ENCODE measurements around the gene ANO7.
"Not testable (repeated sequence)": the region's sequence is repeated elsewhere in the genome, so short reads cannot be mapped to it uniquely, and the experiment has no call there.

ANO7 gene

GRCh38 chr2:241187101-241187917 lies 1.2 kb upstream of the ANO7 start:
- Mint-ChIP-seq H3K36me3 (ENCODE audit: insufficient read depth) (peaks cover 6% of the 10 kb centered on the region), H3K4me1 (no peaks in the 10 kb centered on the region), H3K4me3 (no peak overlapping the region), H3K27me3 (no peaks in the 10 kb centered on the region), H3K27ac (ENCODE audit: low read depth) (no peak overlapping the region), H3K9me3 (no peaks in the 10 kb centered on the region)
- no peak for ATAC-seq (replicated peaks; ENCODE audit: extremely low read depth, poor library complexity, severe bottlenecking)
- no peak for DNase-seq (ENCODE audit: low spot score in 2 of 2)

GRCh38 chr2:241187918-241188234 lies 601 bp upstream of the ANO7 start:
- no peaks in the 10 kb centered on the region for H3K4me1 Mint-ChIP-seq
- H3K4me3 Mint-ChIP-seq = no peak overlapping the region
- ATAC-seq (replicated peaks; ENCODE audit: extremely low read depth, poor library complexity, severe bottlenecking) = no peak

GRCh38 chr2:241189093-241189855 lies 797 bp downstream of the ANO7 start:
- Mint-ChIP-seq H3K4me3 (no peak overlapping the region), H3K4me1 (no peaks in the 10 kb centered on the region)

More at GRCh38 chr2:241187918-241188234, 601 bp upstream of the ANO7 start:
- peaks cover 3% of the 10 kb centered on the region for H3K36me3 Mint-ChIP-seq (ENCODE audit: insufficient read depth)
- H3K27ac Mint-ChIP-seq (ENCODE audit: low read depth) = no peak overlapping the region
- no peaks in the 10 kb centered on the region for H3K9me3 Mint-ChIP-seq
- DNase-seq (ENCODE audit: low spot score in 2 of 2) = no peak
- no peaks in the 10 kb centered on the region for H3K27me3 Mint-ChIP-seq

GRCh38 chr2:241189856-241190201 lies 1.4 kb downstream of the ANO7 start:
- Mint-ChIP-seq H3K4me1 (no peaks in the 10 kb centered on the region), H3K27me3 (no peaks in the 10 kb centered on the region), H3K4me3 (no peak overlapping the region), H3K27ac (ENCODE audit: low read depth) (no peak overlapping the region), H3K9me3 (no peaks in the 10 kb centered on the region), H3K36me3 (ENCODE audit: insufficient read depth) (no peaks in the 10 kb centered on the region)
- ATAC-seq (replicated peaks; ENCODE audit: extremely low read depth, poor library complexity, severe bottlenecking) = no peak
- DNase-seq (ENCODE audit: low spot score in 2 of 2) = no peak

More at GRCh38 chr2:241189093-241189855, 797 bp downstream of the ANO7 start:
- no peaks in the 10 kb centered on the region for H3K27me3 Mint-ChIP-seq
- ATAC-seq (replicated peaks; ENCODE audit: extremely low read depth, poor library complexity, severe bottlenecking) = no peak
- H3K36me3 Mint-ChIP-seq (ENCODE audit: insufficient read depth) = no peaks in the 10 kb centered on the region
- no peaks in the 10 kb centered on the region for H3K9me3 Mint-ChIP-seq
- H3K27ac Mint-ChIP-seq (ENCODE audit: low read depth) = no peak overlapping the region
- DNase-seq (ENCODE audit: low spot score in 2 of 2) = no peak

GRCh38 chr2:241190291-241190981 lies 2.0 kb downstream of the ANO7 start:
- no peak overlapping the region for H3K27ac Mint-ChIP-seq (ENCODE audit: low read depth)
- DNase-seq (ENCODE audit: low spot score in 2 of 2) (no peak), ATAC-seq (replicated peaks; ENCODE audit: extremely low read depth, poor library complexity, severe bottlenecking) (no peak)
- H3K4me1 Mint-ChIP-seq = no peaks in the 10 kb centered on the region
- H3K36me3 Mint-ChIP-seq (ENCODE audit: insufficient read depth) = no peaks in the 10 kb centered on the region
- no peak overlapping the region for H3K4me3 Mint-ChIP-seq
- H3K9me3 Mint-ChIP-seq = no peaks in the 10 kb centered on the region
- H3K27me3 Mint-ChIP-seq = no peaks in the 10 kb centered on the region

- Mint-ChIP-seq H3K4me3 (no peak overlapping the region), H3K27me3 (no peaks in the 10 kb centered on the region), H3K36me3 (ENCODE audit: insufficient read depth) (no peaks in the 10 kb centered on the region), H3K9me3 (no peaks in the 10 kb centered on the region), H3K4me1 (no peaks in the 10 kb centered on the region), H3K27ac (ENCODE audit: low read depth) (no peak overlapping the region)
- ATAC-seq (replicated peaks; ENCODE audit: extremely low read depth, poor library complexity, severe bottlenecking) (no peak), DNase-seq (ENCODE audit: low spot score in 2 of 2) (no peak)
Measured at GRCh38 chr2:241191081-241191480, 2.6 kb downstream of the ANO7 start.

GRCh38 chr2:241193271-241193670 lies 4.8 kb downstream of the ANO7 start:
- Mint-ChIP-seq H3K27ac (ENCODE audit: low read depth) (no peak overlapping the region), H3K4me1 (no peaks in the 10 kb centered on the region), H3K27me3 (no peaks in the 10 kb centered on the region), H3K4me3 (no peak overlapping the region), H3K9me3 (no peaks in the 10 kb centered on the region), H3K36me3 (ENCODE audit: insufficient read depth) (peaks cover 2% of the 10 kb centered on the region)
- DNase-seq (ENCODE audit: low spot score in 2 of 2) (no peak), ATAC-seq (replicated peaks; ENCODE audit: extremely low read depth, poor library complexity, severe bottlenecking) (no peak)

- H3K4me1 Mint-ChIP-seq = no peaks in the 10 kb centered on the region
- H3K27me3 Mint-ChIP-seq = no peaks in the 10 kb centered on the region
- H3K4me3 Mint-ChIP-seq = no peak overlapping the region
- H3K36me3 Mint-ChIP-seq (ENCODE audit: insufficient read depth) = peaks cover 2% of the 10 kb centered on the region
- H3K9me3 Mint-ChIP-seq = no peaks in the 10 kb centered on the region
- H3K27ac Mint-ChIP-seq (ENCODE audit: low read depth) = no peak overlapping the region
- ATAC-seq (replicated peaks; ENCODE audit: extremely low read depth, poor library complexity, severe bottlenecking) (no peak), DNase-seq (ENCODE audit: low spot score in 2 of 2) (no peak)
Measured at GRCh38 chr2:241194811-241195210, 6.3 kb downstream of the ANO7 start.

GRCh38 chr2:241195506-241196130 lies 7.1 kb downstream of the ANO7 start:
- no peak for ATAC-seq (replicated peaks; ENCODE audit: extremely low read depth, poor library complexity, severe bottlenecking)
- no peak for DNase-seq (ENCODE audit: low spot score in 2 of 2)
- no peak overlapping the region for H3K4me3 Mint-ChIP-seq
- no peaks in the 10 kb centered on the region for H3K4me1 Mint-ChIP-seq
- no peaks in the 10 kb centered on the region for H3K27me3 Mint-ChIP-seq
- H3K36me3 Mint-ChIP-seq (ENCODE audit: insufficient read depth) = peaks cover 2% of the 10 kb centered on the region
- no peaks in the 10 kb centered on the region for H3K9me3 Mint-ChIP-seq
- no peak overlapping the region for H3K27ac Mint-ChIP-seq (ENCODE audit: low read depth)

- not testable (repeated sequence) for H3K9me3 Mint-ChIP-seq; H3K4me3 Mint-ChIP-seq; H3K27me3 Mint-ChIP-seq; H3K4me1 Mint-ChIP-seq; H3K27ac Mint-ChIP-seq (ENCODE audit: low read depth); ATAC-seq (replicated peaks; ENCODE audit: extremely low read depth, poor library complexity, severe bottlenecking); H3K36me3 Mint-ChIP-seq (ENCODE audit: insufficient read depth); DNase-seq (ENCODE audit: low spot score in 2 of 2)
Measured at GRCh38 chr2:241197246-241197645, 8.8 kb downstream of the ANO7 start.

- no peak overlapping the region for H3K27ac Mint-ChIP-seq (ENCODE audit: low read depth)
- DNase-seq (ENCODE audit: low spot score in 2 of 2) = no peak
- peaks cover 2% of the 10 kb centered on the region for H3K36me3 Mint-ChIP-seq (ENCODE audit: insufficient read depth)
- ATAC-seq (replicated peaks; ENCODE audit: extremely low read depth, poor library complexity, severe bottlenecking) = no peak
- no peaks in the 10 kb centered on the region for H3K9me3 Mint-ChIP-seq
- no peaks in the 10 kb centered on the region for H3K4me1 Mint-ChIP-seq
- H3K27me3 Mint-ChIP-seq = no peaks in the 10 kb centered on the region
- no peak overlapping the region for H3K4me3 Mint-ChIP-seq
Measured at GRCh38 chr2:241197947-241198346, 9.5 kb downstream of the ANO7 start.

- H3K4me3 Mint-ChIP-seq = no peak overlapping the region
- H3K27me3 Mint-ChIP-seq = no peaks in the 10 kb centered on the region
- no peak for DNase-seq (ENCODE audit: low spot score in 2 of 2)
- ATAC-seq (replicated peaks; ENCODE audit: extremely low read depth, poor library complexity, severe bottlenecking) = no peak
- H3K4me1 Mint-ChIP-seq = no peaks in the 10 kb centered on the region
- H3K9me3 Mint-ChIP-seq = no peaks in the 10 kb centered on the region
- peaks cover 2% of the 10 kb centered on the region for H3K36me3 Mint-ChIP-seq (ENCODE audit: insufficient read depth)
- no peak overlapping the region for H3K27ac Mint-ChIP-seq (ENCODE audit: low read depth)
Measured at GRCh38 chr2:241198381-241199279, 10.2 kb downstream of the ANO7 start.
